CD4-positive, alpha-beta T cell treated with Interleukin-15 for 1 hour (primary cell): ENCODE results near the gene ZNF324B.
"Not testable (repeated sequence)": the region's sequence is repeated elsewhere in the genome, so short reads cannot be mapped to it uniquely, and the experiment has no call there.

Source experiments
- DNase-seq: peaks from one replicate; pipeline ENCODE4 v3.0.0-alpha.2; 2020

Gene ZNF324B

GRCh38 chr19:58455306-58455705 is 3.9 kb downstream of the ZNF324B start:
- no peak for DNase-seq

DNA sequence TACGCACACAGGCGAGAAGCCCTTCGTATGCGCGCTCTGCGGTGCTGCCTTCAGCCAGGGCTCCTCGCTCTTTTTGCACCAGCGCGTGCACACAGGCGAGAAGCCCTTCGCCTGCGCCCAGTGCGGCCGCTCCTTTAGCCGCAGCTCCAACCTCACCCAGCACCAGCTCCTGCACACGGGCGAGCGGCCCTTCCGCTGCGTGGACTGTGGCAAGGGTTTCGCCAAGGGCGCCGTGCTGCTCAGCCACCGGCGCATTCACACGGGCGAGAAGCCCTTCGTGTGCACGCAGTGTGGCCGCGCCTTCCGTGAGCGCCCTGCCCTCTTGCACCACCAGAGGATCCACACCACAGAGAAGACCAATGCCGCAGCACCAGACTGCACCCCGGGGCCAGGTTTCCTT is 4.7 kb downstream of the ZNF324B start:
- DNase-seq: no peak

DNA sequence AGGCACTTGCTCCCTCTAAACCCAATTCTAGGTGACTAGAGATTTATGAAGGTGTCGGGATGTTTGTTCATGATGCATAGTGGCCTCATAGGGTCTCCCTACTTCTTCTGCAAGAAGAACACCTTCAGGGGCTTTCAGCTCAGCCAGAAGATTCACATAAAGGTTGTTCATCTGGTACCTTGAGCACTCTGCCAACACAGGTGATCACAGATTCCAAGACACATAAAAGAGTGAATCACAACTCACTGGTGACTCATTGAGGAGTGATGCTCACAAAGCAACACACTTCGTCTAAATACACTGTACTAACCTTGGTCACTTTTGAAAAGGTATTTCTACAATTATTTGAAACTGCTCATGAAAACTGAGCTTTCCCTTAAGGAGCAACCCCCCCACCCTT is 8.6 kb downstream of the ZNF324B start:
- no peak for DNase-seq

- DNase-seq: no peak
Measured at GRCh38 chr19:58466089-58466759, 14.8 kb downstream of the ZNF324B start.

GRCh38 chr19:58466760-58467589 is 15.6 kb downstream of the ZNF324B start, which contains the start of gene ZNF324:
TSS of gene ZNF324 (plus strand) at chr19:58467080. CDS start at chr19:58469186, 2,106 bp downstream.
- peak; percentile 96 for DNase-seq

DNA sequence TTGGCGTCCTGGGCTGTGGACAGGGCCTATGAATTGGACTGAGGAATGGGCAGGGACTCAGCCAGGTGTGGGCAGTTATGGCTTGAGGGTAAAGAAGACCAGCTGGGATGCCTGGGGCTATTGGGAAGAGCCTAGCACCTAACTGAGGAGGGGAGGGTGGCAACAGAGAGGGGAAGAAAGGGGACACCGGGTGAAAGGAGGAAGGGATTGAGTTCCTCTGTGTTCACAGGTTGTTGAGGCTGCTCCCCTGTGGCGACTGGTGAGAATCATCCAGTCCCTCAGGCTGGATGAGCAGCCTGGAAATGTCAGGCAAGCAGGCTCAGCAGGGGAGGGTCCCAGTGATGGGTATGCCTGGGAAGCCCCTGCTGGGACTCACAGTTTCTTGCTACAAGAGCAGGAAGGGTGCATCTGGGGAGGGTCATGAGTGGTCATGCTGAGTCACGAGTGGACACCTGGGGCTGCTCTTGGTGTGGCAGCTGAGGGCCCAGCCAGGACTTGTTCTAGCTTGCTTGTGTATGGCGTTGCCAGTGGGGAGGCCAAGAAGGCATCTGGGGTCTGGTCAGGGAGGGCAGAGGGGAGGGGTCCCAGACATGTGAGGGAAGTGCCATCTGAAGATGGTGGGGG is 16.9 kb downstream of the ZNF324B start:
- no peak for DNase-seq

- DNase-seq: no peak
Measured at GRCh38 chr19:58469241-58470013, 18.0 kb downstream of the ZNF324B start.

GRCh38 chr19:58470837-58471543 is 19.6 kb downstream of the ZNF324B start:
- not testable (repeated sequence) for DNase-seq

DNA sequence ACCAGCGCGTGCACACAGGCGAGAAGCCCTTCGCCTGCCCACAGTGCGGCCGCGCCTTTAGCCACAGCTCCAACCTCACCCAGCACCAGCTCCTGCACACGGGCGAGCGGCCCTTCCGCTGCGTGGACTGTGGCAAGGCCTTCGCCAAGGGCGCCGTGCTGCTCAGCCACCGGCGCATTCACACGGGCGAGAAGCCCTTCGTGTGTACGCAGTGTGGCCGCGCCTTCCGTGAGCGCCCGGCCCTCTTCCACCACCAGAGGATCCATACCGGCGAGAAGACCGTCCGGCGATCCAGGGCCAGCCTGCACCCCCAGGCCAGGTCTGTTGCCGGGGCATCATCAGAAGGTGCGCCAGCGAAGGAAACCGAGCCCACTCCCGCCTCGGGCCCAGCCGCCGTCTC is 20.3 kb downstream of the ZNF324B start:
- no peak for DNase-seq

GRCh38 chr19:58473775-58474174 is 22.4 kb downstream of the ZNF324B start:
- DNase-seq: no peak

- DNase-seq: no peak
Measured at GRCh38 chr19:58474291-58474996, 23.0 kb downstream of the ZNF324B start.

GRCh38 chr19:58474997-58475713 is 23.7 kb downstream of the ZNF324B start:
- DNase-seq: no peak

GRCh38 chr19:58475714-58476497 is 24.5 kb downstream of the ZNF324B start, which contains the start of gene ZNF446:
TSS of gene ZNF446 (plus strand) at chr19:58476352. CDS start at chr19:58477219, 867 bp downstream.
- peak; percentile 96 for DNase-seq

GRCh38 chr19:58476498-58477015 is 25.1 kb downstream of the ZNF324B start:
- no peak for DNase-seq

GRCh38 chr19:58477130-58477529 is 25.7 kb downstream of the ZNF324B start:
- no peak for DNase-seq

DNA sequence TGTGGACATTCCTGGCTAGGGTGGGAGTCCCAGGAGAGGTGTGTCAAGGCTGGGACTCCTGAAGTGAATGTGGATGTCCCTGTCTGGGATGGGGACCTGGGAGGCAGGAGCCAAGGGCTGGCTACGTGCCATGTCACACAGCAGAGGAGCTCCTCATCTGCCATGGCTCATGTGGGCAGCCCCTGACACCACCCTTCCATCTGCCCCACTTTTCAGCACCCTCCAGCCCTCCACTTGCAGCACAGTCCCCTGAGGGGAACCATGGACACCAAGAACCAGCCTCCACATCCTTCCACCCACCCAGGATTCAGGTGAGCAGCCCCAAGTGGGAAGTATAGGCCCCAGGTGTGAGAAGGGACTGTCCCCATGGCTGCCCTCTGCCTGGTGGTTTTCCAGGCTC is 26.4 kb downstream of the ZNF324B start:
- DNase-seq: no peak

GRCh38 chr19:58479303-58479702 is 27.9 kb downstream of the ZNF324B start:
- no peak for DNase-seq

GRCh38 chr19:58479736-58480480 is 28.5 kb downstream of the ZNF324B start:
- no peak for DNase-seq

GRCh38 chr19:58480481-58480830 is 29.0 kb downstream of the ZNF324B start:
- DNase-seq: no peak
